HL-60/S4 treated with phorbol 12-myristate 13-acetate at 8.2 ng/mL for 4 days and 3 days (cell line): ENCODE measurements around the gene CTNNBL1.
"Not testable (repeated sequence)": the region's sequence is repeated elsewhere in the genome, so short reads cannot be mapped to it uniquely, and the experiment has no call there.

Experiments used
- in situ Hi-C: fragments of 300-500 bp; cut with MboI; formaldehyde crosslinking; loops from 2 replicates; pipeline ENCODE4 v1.15.0; 2022; ENCODE audit warnings: low sequenced_read_pairs

CTNNBL1 gene

DNA sequence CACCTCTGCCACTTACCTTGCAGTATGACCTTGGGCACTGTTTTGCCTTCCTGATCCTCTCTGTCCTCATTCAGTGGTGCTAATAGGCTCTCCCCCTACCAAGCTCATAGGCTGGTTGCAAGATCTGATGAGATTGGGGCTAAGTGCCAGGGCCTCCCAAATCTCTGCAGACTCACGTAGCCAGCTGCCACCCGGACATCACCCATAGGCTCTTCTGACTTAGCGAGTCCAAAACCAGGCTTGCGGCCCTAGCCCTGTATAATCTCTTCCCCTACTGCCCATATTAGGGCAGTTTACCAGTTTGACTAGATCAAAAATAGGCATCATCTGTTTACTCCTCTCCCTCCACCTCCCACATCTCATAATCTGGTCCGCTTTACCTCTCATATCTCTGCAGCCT lies 154.9 kb downstream of the CTNNBL1 start:
- in situ Hi-C loops = no loop called here

DNA sequence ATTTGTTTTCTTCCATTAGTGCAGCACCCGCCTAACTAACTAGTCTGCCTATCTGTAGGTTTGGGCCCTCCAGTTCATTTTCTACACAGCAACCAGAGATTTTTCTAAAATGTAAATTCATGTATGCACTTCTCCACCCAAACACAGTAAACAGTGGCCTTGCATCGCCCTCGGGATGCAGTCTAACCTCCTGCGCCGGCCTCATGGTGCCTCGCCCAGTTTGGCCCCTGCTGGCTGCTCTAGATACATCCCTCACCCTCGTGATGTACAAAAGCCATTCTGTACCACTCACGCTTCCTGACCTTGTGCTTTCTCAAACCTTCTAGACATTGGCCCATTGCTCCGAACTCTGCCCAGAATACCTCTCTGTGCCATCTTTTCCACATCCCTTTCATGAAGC lies 155.3 kb downstream of the CTNNBL1 start:
- in situ Hi-C loops = no loop called here

DNA sequence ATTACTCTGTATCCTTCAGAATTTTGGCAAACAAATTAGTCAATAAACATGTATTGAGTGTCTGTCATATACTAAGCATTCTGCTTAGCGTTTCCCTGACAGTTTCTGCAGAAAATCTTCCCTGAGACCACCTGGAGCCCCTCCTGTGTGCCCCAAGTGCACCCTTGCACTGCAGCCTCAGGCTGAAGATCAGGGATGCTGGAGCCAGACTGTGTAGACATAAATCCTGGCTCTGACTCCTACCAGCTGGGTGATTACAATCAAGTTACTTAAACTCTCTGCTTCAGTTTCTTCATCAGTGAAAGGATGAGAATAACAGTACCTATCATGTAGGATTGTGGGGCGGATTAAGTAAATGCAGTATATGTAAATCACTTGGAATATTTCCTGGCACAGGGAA lies 155.7 kb downstream of the CTNNBL1 start:
- in situ Hi-C loops = no loop called here

DNA sequence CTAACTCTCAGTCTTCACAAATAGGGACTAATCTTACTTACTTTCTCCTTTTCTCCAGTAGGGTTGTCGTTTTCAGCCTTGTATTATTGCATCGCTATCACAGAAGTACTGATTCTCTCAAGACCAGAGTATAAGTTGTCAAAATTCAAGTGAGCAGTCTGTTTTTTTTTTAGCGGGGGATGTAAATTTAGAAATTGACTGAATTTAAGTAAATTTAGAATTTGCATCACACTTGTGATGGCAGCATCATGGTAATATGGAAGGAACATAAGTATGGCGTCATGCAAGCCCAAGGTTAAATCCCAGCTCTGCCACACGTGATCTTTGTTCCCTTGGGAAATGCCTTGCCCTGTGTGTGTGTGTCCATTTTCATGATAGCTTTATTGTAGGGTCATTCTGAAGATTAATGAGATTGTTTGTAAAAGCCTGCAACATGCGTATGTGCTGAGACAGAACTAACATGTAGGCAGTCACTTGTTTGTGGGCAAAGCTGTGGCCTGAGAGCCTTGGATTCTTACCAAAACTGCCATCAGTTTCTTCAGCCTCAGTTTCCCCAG lies 156.3 kb downstream of the CTNNBL1 start:
- in situ Hi-C loops = no loop called here

DNA sequence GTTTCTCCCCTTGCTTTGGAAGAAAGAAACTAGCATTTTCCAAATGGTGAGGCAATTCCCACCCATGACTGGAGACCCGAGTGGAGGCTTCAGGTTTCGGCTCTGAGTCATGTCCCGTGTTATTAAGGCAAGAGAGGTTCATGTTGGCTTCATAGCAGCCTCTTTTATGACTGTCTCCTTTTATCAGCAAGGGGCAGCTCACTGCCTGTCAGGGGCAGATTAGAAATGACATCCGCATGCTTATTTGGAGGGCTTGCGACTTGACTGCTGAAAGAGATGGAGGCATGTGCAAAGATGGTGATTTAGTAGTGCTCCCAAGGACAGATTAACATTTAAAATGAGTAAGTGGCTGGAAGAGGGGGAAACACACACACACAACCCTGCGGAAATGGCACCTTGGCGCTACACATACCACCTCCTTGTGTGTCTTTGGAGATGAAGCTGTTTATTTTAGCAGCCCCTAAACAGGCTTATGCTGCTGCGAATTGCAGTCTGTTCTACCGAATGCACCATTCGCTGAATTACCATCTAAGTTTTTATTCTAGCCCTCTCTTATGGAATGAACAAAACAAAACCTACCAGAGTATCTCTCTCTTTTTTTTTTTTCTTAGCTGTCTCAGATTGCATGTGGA lies 157.0 kb downstream of the CTNNBL1 start:
- in situ Hi-C loops = no loop called here

DNA sequence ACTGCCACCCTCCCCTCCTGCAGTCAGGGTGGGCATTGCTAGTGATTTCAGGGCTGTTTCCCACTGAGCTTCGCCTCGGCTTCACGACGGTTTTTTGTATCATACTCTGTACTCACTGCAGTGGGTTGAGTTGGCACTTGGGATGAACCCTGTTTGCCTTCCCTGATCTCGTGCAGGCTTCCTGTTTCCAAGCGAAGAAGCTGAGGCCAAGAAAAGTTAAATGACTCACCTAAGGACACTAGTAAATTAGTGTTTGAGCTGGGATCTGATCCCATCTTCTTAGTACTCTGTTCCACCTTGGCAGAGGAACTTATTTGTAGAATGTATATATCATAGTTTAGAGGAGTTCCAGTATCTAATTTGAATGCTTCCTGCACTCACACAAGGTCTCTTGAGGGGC lies 158.8 kb downstream of the CTNNBL1 start:
- in situ Hi-C loops = no loop called here

DNA sequence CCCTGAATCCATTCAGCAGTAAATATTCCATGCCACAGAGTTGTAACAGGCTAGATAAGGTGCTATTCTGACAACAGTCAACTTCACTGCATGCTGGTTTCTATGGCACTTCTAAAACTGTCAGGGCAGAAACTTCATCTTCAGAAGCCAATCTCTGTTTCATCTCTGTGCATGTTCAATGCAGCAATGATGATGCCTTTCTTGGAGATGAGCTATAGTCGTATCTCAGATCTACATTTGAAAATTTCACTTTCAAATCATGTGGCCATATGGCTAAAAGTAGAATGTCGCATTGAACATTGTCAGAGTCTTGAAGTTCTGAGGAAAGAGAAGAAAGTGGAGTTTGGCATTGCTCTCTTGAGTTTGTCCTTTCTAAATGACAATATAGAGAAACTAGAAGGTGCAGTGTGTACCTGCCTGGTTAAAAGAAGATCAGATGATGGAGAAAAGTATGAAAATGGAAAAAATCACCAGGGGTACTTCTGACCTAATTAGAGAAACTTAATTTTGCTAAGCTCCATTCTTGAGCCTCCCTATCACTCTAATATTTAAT lies 160.1 kb downstream of the CTNNBL1 start:
- in situ Hi-C loops = no loop called here

GRCh38 chr20:37856034-37856433 lies 162.2 kb downstream of the CTNNBL1 start:
- in situ Hi-C loops = not testable (repeated sequence)

- in situ Hi-C loops = no loop called here
These were observed 163.3 kb downstream of the CTNNBL1 start for GRCh38 chr20:37856932-37857660.

- in situ Hi-C loops = no loop called here
These were observed 165.8 kb downstream of the CTNNBL1 start for GRCh38 chr20:37859406-37860171.

DNA sequence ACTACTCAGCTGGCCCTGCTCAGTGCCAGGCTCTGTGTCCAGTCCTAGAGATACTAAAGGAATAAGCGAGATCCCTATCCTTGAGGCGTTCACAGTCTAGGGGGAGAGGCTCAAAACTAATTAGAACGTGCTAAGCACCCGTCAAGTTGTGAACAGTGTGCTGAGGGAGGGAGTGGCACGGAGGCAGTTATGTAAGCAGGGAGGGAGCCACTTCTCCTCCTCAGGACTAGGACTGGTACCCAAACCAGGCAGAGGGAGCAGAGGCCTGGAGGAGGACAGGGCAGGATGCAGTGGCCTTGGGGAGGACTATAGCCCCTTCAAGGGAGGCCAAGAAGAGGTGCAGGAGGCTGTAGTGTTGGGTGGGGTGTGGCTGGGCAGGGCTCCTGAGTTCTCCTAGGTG lies 169.5 kb downstream of the CTNNBL1 start:
- in situ Hi-C loops = no loop called here

GRCh38 chr20:37864298-37864697 lies 170.5 kb downstream of the CTNNBL1 start:
- in situ Hi-C loops = no loop called here

GRCh38 chr20:37866051-37866450 lies 172.2 kb downstream of the CTNNBL1 start:
- in situ Hi-C loops = no loop called here

DNA sequence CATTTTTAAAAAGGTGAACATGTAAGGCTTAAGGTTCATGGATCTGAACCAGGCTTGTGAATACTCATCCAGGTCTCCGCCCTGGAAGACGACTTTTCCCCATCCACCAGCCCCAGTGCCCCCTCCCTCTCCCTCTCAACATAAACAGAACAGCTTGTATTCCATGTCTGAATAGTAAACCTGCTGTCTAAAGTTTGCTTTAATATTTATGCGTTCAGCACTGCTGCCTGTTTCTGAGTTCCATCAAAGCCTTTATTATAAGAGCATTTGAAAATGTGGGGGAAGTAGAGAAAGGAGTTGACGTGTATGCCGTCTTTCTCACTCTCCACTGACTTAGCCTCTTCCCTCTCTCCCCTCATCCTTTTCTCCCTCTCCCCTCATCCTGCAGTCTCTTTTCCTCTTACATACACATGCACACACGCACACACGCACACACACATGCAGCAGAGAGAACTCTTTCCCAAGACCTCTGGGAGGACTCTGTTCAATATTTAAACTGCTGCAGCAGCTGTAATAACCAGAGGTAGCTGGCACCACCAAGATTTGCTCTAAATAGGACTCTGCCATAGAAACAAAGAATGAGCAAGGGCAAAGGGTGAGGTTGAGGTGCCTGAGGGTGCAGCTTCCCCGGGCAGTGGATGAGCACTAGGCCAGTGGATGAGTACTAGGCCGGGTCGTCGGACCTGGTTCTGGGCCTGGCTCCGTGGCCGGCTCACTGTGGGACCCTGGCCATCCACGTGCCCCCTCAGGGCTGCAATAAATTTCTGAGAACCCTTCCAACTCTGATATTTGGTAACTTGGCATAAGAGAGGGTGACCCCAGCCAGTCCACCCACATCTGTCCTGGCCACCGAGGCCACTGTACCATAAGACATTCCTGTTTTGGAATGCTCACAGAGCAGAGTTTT lies 173.7 kb downstream of the CTNNBL1 start:
- in situ Hi-C loops = no loop called here

GRCh38 chr20:37868851-37869333 lies 175.1 kb downstream of the CTNNBL1 start:
- in situ Hi-C loops = no loop called here

GRCh38 chr20:37869334-37869861 lies 175.6 kb downstream of the CTNNBL1 start:
- in situ Hi-C loops = no loop called here

GRCh38 chr20:37870294-37870693 lies 176.5 kb downstream of the CTNNBL1 start:
- in situ Hi-C loops = no loop called here

- in situ Hi-C loops = no loop called here
These were observed 177.9 kb downstream of the CTNNBL1 start for GRCh38 chr20:37871751-37872150.

DNA sequence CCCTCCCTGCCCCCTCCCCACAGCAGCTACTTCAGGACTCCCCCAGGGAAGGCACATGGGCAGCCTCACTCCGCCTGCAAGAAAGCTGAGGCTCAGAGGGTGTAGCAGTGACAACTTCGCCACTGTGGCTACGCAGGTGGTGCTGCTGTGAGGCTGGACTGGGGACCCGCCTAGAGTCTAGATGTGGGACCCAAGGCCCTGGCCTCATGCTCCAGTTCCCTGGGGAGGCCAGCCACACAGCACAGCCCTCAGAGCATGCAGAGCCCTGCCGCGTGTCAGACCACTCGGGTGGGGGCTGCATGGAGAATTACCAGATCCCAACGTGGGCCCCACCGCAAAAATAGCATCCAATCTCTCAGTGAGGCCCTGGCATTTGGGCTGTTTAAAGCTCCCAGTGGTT lies 178.3 kb downstream of the CTNNBL1 start:
- in situ Hi-C loops = no loop called here

GRCh38 chr20:37873884-37874283 lies 180.1 kb downstream of the CTNNBL1 start:
- in situ Hi-C loops = no loop called here
